MCF 10A (cell line): ENCODE results near the gene SRSF11. TPM values are rescaled to one million over a fixed set of nuclear protein-coding genes. Genes with fewer than 3 reads are reported as not detected.

Experiments used
- BruUV-seq: library from RNA; stranded (reverse); fragments of 400-500 nt; replicated peaks from 2 replicates; lab custom pipeline; 2021; lab: Mats Ljungman, UMichigan
- CTCF ChIA-PET: fragments of 300-600 bp; sonication (Branson Sonifier 250); formaldehyde crosslinking; extraction: SDS; loops from one replicate; lab custom pipeline; 2021; ENCODE audit warnings: antibody characterized with exemption, inconsistent platforms; lab: Yijun Ruan, JAX
- POLR2A ChIA-PET: fragments of 300-600, 350-650 bp; sonication (Branson Sonifier 250); formaldehyde crosslinking; extraction: SDS; loops from one replicate; lab custom pipeline; 2020; ENCODE audit warnings: antibody characterized with exemption, inconsistent platforms; lab: Yijun Ruan, JAX
- DNase-seq: peaks from one replicate; pipeline ENCODE4 v3.0.0-alpha.2; 2018; ENCODE audit not compliant: unreplicated experiment
- H3K27ac Mint-ChIP-seq: one replicate; pipeline ENCODE4 v1.8.0; 2022; ENCODE audit warnings: mild to moderate bottlenecking, low read depth, mixed read lengths; ENCODE audit not compliant: unreplicated experiment
- H3K27me3 Mint-ChIP-seq: one replicate; pipeline ENCODE4 v1.8.0; 2022; ENCODE audit warnings: mixed read lengths; ENCODE audit not compliant: insufficient read depth, unreplicated experiment
- H3K36me3 Mint-ChIP-seq: one replicate; pipeline ENCODE4 v1.8.0; 2022; ENCODE audit warnings: mild to moderate bottlenecking, moderate library complexity, mixed read lengths; ENCODE audit not compliant: insufficient read depth, unreplicated experiment
- H3K4me1 Mint-ChIP-seq: one replicate; pipeline ENCODE4 v1.8.0; 2022; ENCODE audit warnings: mixed read lengths; ENCODE audit not compliant: insufficient read depth, unreplicated experiment
- H3K4me3 Mint-ChIP-seq: one replicate; pipeline ENCODE4 v1.8.0; 2022; ENCODE audit warnings: mild to moderate bottlenecking, moderate library complexity, mixed read lengths; ENCODE audit not compliant: unreplicated experiment
- H3K9me3 Mint-ChIP-seq: one replicate; pipeline ENCODE4 v1.8.0; 2022; ENCODE audit warnings: mixed read lengths; ENCODE audit not compliant: unreplicated experiment
- CTCF ChIP-seq: fragments of 200-600 bp; IDR thresholded peaks from one replicate; pipeline ENCODE4 v1.8.0; 2022; ENCODE audit warnings: antibody characterized with exemption, mild to moderate bottlenecking; ENCODE audit not compliant: unreplicated experiment
- intact Hi-C: fragments of 100-400 bp; cut with micrococcal nuclease; formaldehyde crosslinking; loops from 2 replicates; pipeline ENCODE4 v1.14.1; 2022
- total RNA-seq: library from RNA; stranded (reverse); gene quantifications from 2 replicates; pipeline ENCODE4 v1.2.3, GENCODE V29; 2022

The SRSF11 gene
- total RNA-seq, 1 experiment from 2014 or later = 218 TPM

- POLR2A ChIA-PET = interaction anchor here (1.2 kb wide), 1 partner anchor 182 kb away, joined by 5 read pairs; the partner anchor contains the start of gene CTH
- H3K27me3 Mint-ChIP-seq = no peaks in the 10 kb centered on the region
- DNase-seq = no peak
- intact Hi-C loops = loop anchor here (10.0 kb wide), 1 partner anchor 186 kb away; the partner anchor contains the start of gene CTH
- no peak overlapping the region for H3K4me3 Mint-ChIP-seq
- TF ChIP-seq CTCF = no peak
- no TSS peak for BruUV-seq
- peaks cover 10% of the 10 kb centered on the region for H3K4me1 Mint-ChIP-seq
- H3K36me3 Mint-ChIP-seq = peaks cover 86% of the 10 kb centered on the region
- H3K9me3 Mint-ChIP-seq = no peaks in the 10 kb centered on the region
- CTCF ChIA-PET = no interaction called here
- no peak overlapping the region for H3K27ac Mint-ChIP-seq
These were observed 7.5 kb downstream of the SRSF11 start for GRCh38 chr1:70228670-70229069.

- no peak overlapping the region for H3K4me3 Mint-ChIP-seq
- ChIA-PET POLR2A (interaction anchor here (0.6 to 1.1 kb wide), 4 partner anchors 10 to 180 kb away, joined by 3 to 6 read pairs (median 4); partner anchors contain the start of gene SRSF11), CTCF (interaction anchor here (0.7 to 0.9 kb wide), 2 partner anchors 10 to 14 kb away, joined by 3 to 7 read pairs; partner anchors contain the start of gene SRSF11)
- no peak for TF ChIP-seq CTCF
- H3K27ac Mint-ChIP-seq = no peak overlapping the region
- DNase-seq = no peak
- intact Hi-C loops = no loop called here
- no peaks in the 10 kb centered on the region for H3K4me1 Mint-ChIP-seq
- peaks cover 87% of the 10 kb centered on the region for H3K36me3 Mint-ChIP-seq
- no TSS peak for BruUV-seq
- H3K27me3 Mint-ChIP-seq = no peaks in the 10 kb centered on the region
- H3K9me3 Mint-ChIP-seq = no peaks in the 10 kb centered on the region
These were observed 10.3 kb downstream of the SRSF11 start for GRCh38 chr1:70231475-70231874.

- H3K36me3 Mint-ChIP-seq = peaks cover 94% of the 10 kb centered on the region
These were observed 13.6 kb downstream of the SRSF11 start for GRCh38 chr1:70234733-70235132.

GRCh38 chr1:70239940-70240339 is 18.8 kb downstream of the SRSF11 start:
- no peak overlapping the region for H3K4me3 Mint-ChIP-seq
- TF ChIP-seq CTCF = no peak
- no peaks in the 10 kb centered on the region for H3K27me3 Mint-ChIP-seq
- POLR2A ChIA-PET = no interaction called here
- H3K4me1 Mint-ChIP-seq = no peaks in the 10 kb centered on the region
- intact Hi-C loops = no loop called here
- CTCF ChIA-PET = no interaction called here
- H3K27ac Mint-ChIP-seq = no peak overlapping the region
- DNase-seq = no peak
- H3K36me3 Mint-ChIP-seq = peaks cover 98% of the 10 kb centered on the region
- no TSS peak for BruUV-seq
- H3K9me3 Mint-ChIP-seq = no peaks in the 10 kb centered on the region

More at GRCh38 chr1:70234733-70235132, 13.6 kb downstream of the SRSF11 start:
- Mint-ChIP-seq H3K27me3 (no peaks in the 10 kb centered on the region), H3K4me3 (no peak overlapping the region), H3K9me3 (no peaks in the 10 kb centered on the region), H3K4me1 (no peaks in the 10 kb centered on the region), H3K27ac (peak overlapping the region; percentile 76)
- intact Hi-C loops = no loop called here
- POLR2A ChIA-PET = interaction anchor here (0.7 to 2.1 kb wide), 6 partner anchors 14 to 176 kb away, joined by 3 to 12 read pairs (median 4); partner anchors contain the start of genes ANKRD13C, CTH, LRRC40 and SRSF11
- no TSS peak for BruUV-seq
- TF ChIP-seq CTCF = no peak
- CTCF ChIA-PET = interaction anchor here (0.5 to 0.6 kb wide), 2 partner anchors 23 to 24 kb away, joined by 3 to 4 read pairs; no protein-coding TSS in a partner anchor
- no peak for DNase-seq
